K562 (cell line): ENCODE data around the gene PTPRM. TPM values are rescaled to one million over a fixed set of nuclear protein-coding genes. Genes with fewer than 3 reads are reported as not detected.

Source experiments
- ATAC-seq: fragments of 200-7000 bp; cut with Tn5 transposase; 3 replicates; pipeline ENCODE4 v1.9.1; 2020; ENCODE audit warnings: moderate library complexity
- BruUV-seq: library from RNA; stranded (reverse); fragments of 400-500 nt; replicated peaks from 2 replicates; lab custom pipeline; 2021; lab: Mats Ljungman, UMichigan
- CTCF ChIA-PET: fragments of 300-600 bp; formaldehyde crosslinking; extraction: SDS; loops from one replicate; lab custom pipeline; 2021; ENCODE audit warnings: low intra/inter-chr PET ratio; lab: Yijun Ruan, JAX
- POLR2A ChIA-PET: fragments of 300-600, 350-650 bp; sonication (Branson Sonifier 250); formaldehyde crosslinking; extraction: SDS; loops from one replicate; lab custom pipeline; 2021; ENCODE audit warnings: antibody characterized with exemption, inconsistent platforms; lab: Yijun Ruan, JAX
- DNase-seq, 4 experiments: peaks; one replicate each; pipeline versions ENCODE4 v3.0.0 to v3.0.0-alpha.2; 2011 to 2018; ENCODE audit warnings: low spot score in 3 of 4, mixed read lengths in 3 of 4; ENCODE audit errors: extremely low read depth in 1 of 4
- FAIRE-seq: peaks from 2 replicates; lab custom pipeline; 2011; peaks lifted over from hg19 to GRCh38; lab: Jason Lieb, UNC
- H2AFZ ChIP-seq: 2 replicates; pipeline ENCODE4 v1.6.0; 2011; ENCODE audit warnings: low read depth, low read length, control low read depth, inconsistent platforms
- H3K27ac ChIP-seq: fragments of 200-600 bp; 3 replicates; pipeline ENCODE4 v1.8.0; 2011; ENCODE audit warnings: low read depth, mild to moderate bottlenecking, control low read depth, inconsistent platforms, low read length, moderate library complexity, mixed read lengths; ENCODE audit errors: extremely low read depth
- H3K27me3 ChIP-seq, 2 experiments: fragments of 300-600 bp in 1 of 2; 2 replicates in 1 of 2; 3 replicates in 1 of 2; pipeline versions ENCODE4 v1.6.0 to v1.8.0; 2011; ENCODE audit warnings: inconsistent platforms in 2 of 2, low read length in 2 of 2, mild to moderate bottlenecking in 1 of 2, mixed read lengths in 1 of 2, moderate library complexity in 1 of 2; ENCODE audit not compliant: control insufficient read depth in 2 of 2, insufficient read depth in 2 of 2
- H3K36me3 ChIP-seq: fragments of 300-600 bp; 3 replicates; pipeline ENCODE4 v1.8.0; 2011; ENCODE audit warnings: mild to moderate bottlenecking, low read length, inconsistent platforms; ENCODE audit not compliant: control insufficient read depth, insufficient read depth
- H3K4me1 ChIP-seq, 2 experiments: fragments of 200-600 bp in 1 of 2; replicated peaks in 1 of 2; 2 replicates in 1 of 2; 3 replicates in 1 of 2; pipeline versions ENCODE4 v1.5.1 to v1.8.0; 2011; ENCODE audit warnings: inconsistent platforms in 2 of 2, low read length in 2 of 2, mild to moderate bottlenecking in 1 of 2, mixed read lengths in 1 of 2, moderate library complexity in 1 of 2; ENCODE audit not compliant: control insufficient read depth in 2 of 2, insufficient read depth in 2 of 2
- H3K4me2 ChIP-seq: 2 replicates; pipeline ENCODE4 v1.6.1; 2011; ENCODE audit warnings: low read length, control low read depth, inconsistent platforms, mixed read lengths; ENCODE audit not compliant: insufficient read depth
- H3K4me3 ChIP-seq: fragments of 200-600 bp; sonication (generic), shearing (Covaris generic); 2 replicates; pipeline ENCODE4 v1.5.1; 2016; ENCODE audit warnings: control low read depth, inconsistent platforms
- H3K79me2 ChIP-seq: fragments of 200-600 bp; 3 replicates; pipeline ENCODE4 v1.8.0; 2011; ENCODE audit warnings: low read length, inconsistent platforms; ENCODE audit not compliant: control insufficient read depth, insufficient read depth
- H3K9ac ChIP-seq, 2 experiments: 2 replicates each; pipeline versions ENCODE4 v1.6.0 to v1.6.1; 2011; ENCODE audit warnings: low read depth in 2 of 2, low read length in 2 of 2, control low read depth in 1 of 2, inconsistent platforms in 1 of 2, mild to moderate bottlenecking in 1 of 2, mixed read lengths in 1 of 2; ENCODE audit not compliant: insufficient read depth in 1 of 2
- H3K9me1 ChIP-seq: one replicate; pipeline ENCODE4 v1.6.0; 2011; ENCODE audit warnings: inconsistent platforms, mild to moderate bottlenecking, low read length, moderate library complexity; ENCODE audit not compliant: control insufficient read depth, insufficient read depth
- H3K9me3 ChIP-seq: replicated peaks from 2 replicates; pipeline ENCODE4 v1.5.1; 2011; ENCODE audit warnings: low read depth, low read length, inconsistent platforms; ENCODE audit not compliant: control insufficient read depth, insufficient read depth
- H4K20me1 ChIP-seq: replicated peaks from 2 replicates; pipeline ENCODE4 v1.6.1; 2011; ENCODE audit warnings: low read length, inconsistent platforms, mixed read lengths; ENCODE audit not compliant: control insufficient read depth, insufficient read depth
- CBFA2T2 ChIP-seq: fragments of 450-650 bp; conservative IDR thresholded peaks from 2 replicates; pipeline ENCODE4 v1.6.1; 2017; ENCODE audit warnings: mild to moderate bottlenecking
- CBFA2T3 ChIP-seq: fragments of 450-650 bp; IDR thresholded peaks from 2 replicates; pipeline ENCODE4 v1.6.1; 2017
- CTBP1 ChIP-seq: fragments of 450-650 bp; IDR thresholded peaks from 2 replicates; pipeline ENCODE4 v1.6.1; 2016; ENCODE audit warnings: borderline replicate concordance
- HEY1 ChIP-seq: fragments of 250-450 bp; sonication (Bioruptor Pico); IDR thresholded peaks from 2 replicates; pipeline ENCODE4 v1.5.0; 2020; ENCODE audit warnings: mild to moderate bottlenecking, moderate library complexity, borderline replicate concordance
- HMBOX1 ChIP-seq: sonication (generic); IDR thresholded peaks from 2 replicates; pipeline ENCODE4 v1.6.1; 2016
- KHSRP ChIP-seq: fragments of 450-650 bp; IDR thresholded peaks from 2 replicates; pipeline ENCODE4 v1.6.1; 2017
- PBX2 ChIP-seq, 2 experiments: IDR thresholded peaks in 1 of 2; conservative IDR thresholded peaks in 1 of 2; 2 replicates each; pipeline ENCODE4 v1.6.1; 2016; ENCODE audit warnings: low read depth in 2 of 2, mild to moderate bottlenecking in 1 of 2, missing compliant biosample characterization in 1 of 2, missing genetic modification characterization in 1 of 2, moderate library complexity in 1 of 2
- PKNOX1 ChIP-seq: fragments of 450-650 bp; IDR thresholded peaks from 2 replicates; pipeline ENCODE4 v1.6.1; 2016
- RNF219 ChIP-seq: fragments of 250-450 bp; sonication (Bioruptor Pico); IDR thresholded peaks from 2 replicates; pipeline ENCODE4 v1.5.0; 2022; ENCODE audit warnings: mild to moderate bottlenecking
- SMAD4 ChIP-seq: fragments of 250-450 bp; sonication (Bioruptor Pico); conservative IDR thresholded peaks from 2 replicates; pipeline ENCODE4 v1.8.0; 2021; ENCODE audit warnings: inconsistent platforms, mild to moderate bottlenecking, moderate library complexity
- TEAD4 ChIP-seq, 2 experiments: sonication (generic) in 1 of 2; formaldehyde crosslinking in 1 of 2; IDR thresholded peaks; 2 replicates each; pipeline versions ENCODE4 v1.6.1 to v1.8.0; 2012 to 2022; ENCODE audit warnings: borderline replicate concordance in 1 of 2, inconsistent platforms in 1 of 2, low read length in 1 of 2, mild to moderate bottlenecking in 1 of 2, missing genetic modification reagents in 1 of 2
- TFE3 ChIP-seq: fragments of 450-650 bp; formaldehyde crosslinking; IDR thresholded peaks from 2 replicates; pipeline ENCODE4 v1.4.0; 2020; ENCODE audit warnings: mild to moderate bottlenecking, mixed read lengths
- ZNF140 ChIP-seq: fragments of 250-450 bp; sonication (Bioruptor Pico); IDR thresholded peaks from 2 replicates; pipeline ENCODE4 v1.8.0; 2021; ENCODE audit warnings: moderate library complexity, mild to moderate bottlenecking, inconsistent platforms
- ZNF830 ChIP-seq: fragments of 250-450 bp; sonication (Bioruptor Pico); IDR thresholded peaks from 2 replicates; pipeline ENCODE4 v1.5.0; 2021; ENCODE audit warnings: mild to moderate bottlenecking
- WGBS: fragments of 100-300 bp; shearing (Covaris generic); methylation state at CpG from one replicate; pipeline ENCODE4 v1.1.6; 2016; ENCODE audit warnings: low coverage, mixed read lengths; ENCODE audit not compliant: insufficient coverage; ENCODE audit errors: missing lambda C conversion rate; 5-methylcytosine and 5-hydroxymethylcytosine counted together
- in situ Hi-C: fragments of 300-500 bp; cut with MboI; formaldehyde crosslinking; loops from 4 replicates; pipeline ENCODE4 v1.15.0; 2018; ENCODE audit warnings: inconsistent platforms, mixed read lengths
- intact Hi-C: fragments of 100-400 bp; cut with micrococcal nuclease; formaldehyde crosslinking; loops from 2 replicates; pipeline ENCODE4 v1.14.2; 2022
- polyA plus RNA-seq, 8 experiments: library from polyadenylated mRNA; depleted of rRNA in 4 of 8; stranded (reverse) in 5 of 8; unstranded in 3 of 8; fragments of >200 nt; fragmentation: Nextera tagmentation in 2 of 8; fragmentation: Illumina TruSeq in 1 of 8; extraction: Ambion mirVana in 2 of 8; extraction: Trizol in 1 of 8; gene quantifications; 2 replicates each; pipeline versions ENCODE4 v1.2.1 to v1.2.3, GENCODE V29; 2011 to 2014; ENCODE audit warnings: inconsistent platforms in 1 of 8, missing spikeins in 1 of 8
- total RNA-seq, 7 experiments: library from RNA; depleted of rRNA in 6 of 7; stranded (reverse); fragments of >200 nt in 6 of 7; fragmentation: Illumina TruSeq in 2 of 7; extraction: Trizol in 2 of 7; gene quantifications; 2 replicates each; pipeline versions ENCODE4 v1.2.1 to v1.2.3, GENCODE V29; 2011 to 2021; ENCODE audit warnings: low replicate concordance in 1 of 7

The PTPRM gene
- total and polyA plus RNA-seq, 9 of the 15 experiments (the other 6 are each of a cell fraction or from before 2014, with no cell fraction given): 0.03 to 0.16 (median 0.08) TPM; not detected in 3

GRCh38 chr18:8314124-8314523 is 747.0 kb downstream of the PTPRM start:
- peak in 3 of 4 experiments; percentile 15 to 24 (median 20) for DNase-seq
- no peak for TF ChIP-seq SMAD4
- TF ChIP-seq CBFA2T2: peak; percentile 17; the same call in 1 of the 2 replicates
- TF ChIP-seq PBX2 (CRISPR knock-in tag; IDR thresholded peaks at IDR 0.05; ENCODE audit: low read depth): no peak
- peak; percentile 94 for TF ChIP-seq PBX2 (tag; conservative IDR thresholded peaks at IDR 0.05; ENCODE audit: low read depth)
- peak; percentile 66 for TF ChIP-seq TFE3 (CRISPR knock-in tag)
- no peak for TF ChIP-seq ZNF830 (CRISPR knock-in tag)
- no peak for TF ChIP-seq KHSRP
- no peak for TF ChIP-seq HEY1 (CRISPR knock-in tag)
- TF ChIP-seq PKNOX1: peak; percentile 45
- TF ChIP-seq RNF219 (CRISPR knock-in tag): no peak
- TF ChIP-seq HMBOX1: no peak
- no peak for TF ChIP-seq CTBP1
- TF ChIP-seq CBFA2T3: peak; percentile 45
- no peak for TF ChIP-seq ZNF140 (CRISPR knock-in tag)
- peak; percentile 36; the same call in 1 of the 2 replicates for TF ChIP-seq TEAD4 (IDR thresholded peaks at IDR 0.05; ENCODE audit: low read length)
- no peak for TF ChIP-seq TEAD4 (CRISPR knock-in tag; IDR thresholded peaks at IDR 0.05; ENCODE audit: borderline replicate concordance)

More at GRCh38 chr18:8314124-8314523, 747.0 kb downstream of the PTPRM start:
- Histone ChIP-seq H2AFZ (no peak overlapping the region), H4K20me1 (no peaks in the 10 kb centered on the region), H3K4me1 (no peaks in the 10 kb centered on the region), H3K9me1 (no peaks in the 10 kb centered on the region), H3K27me3 (no peaks in the 10 kb centered on the region), H3K9me3 (no peaks in the 10 kb centered on the region), H3K27ac (no peak overlapping the region), H3K79me2 (no peaks in the 10 kb centered on the region), H3K36me3 (no peaks in the 10 kb centered on the region), H3K4me3 (no peak overlapping the region), H3K4me2 (no peak overlapping the region), H3K9ac (no peak overlapping the region)
- BruUV-seq: no TSS peak
- in situ Hi-C loops: no loop called here
- POLR2A ChIA-PET: interaction anchor here (0.6 kb wide), 1 partner anchor 15 kb away, joined by 4 read pairs; no protein-coding TSS in a partner anchor
- 0% methylated on average over 2 of the region's 2 CpGs for WGBS
- CTCF ChIA-PET: no interaction called here
- intact Hi-C loops: no loop called here
- peak; percentile 52 for FAIRE-seq
- ATAC-seq: peak; percentile 32; the same call in 2 of the 3 replicates
